ENCODE data around the gene PLCD1.

Gene PLCD1

DNA sequence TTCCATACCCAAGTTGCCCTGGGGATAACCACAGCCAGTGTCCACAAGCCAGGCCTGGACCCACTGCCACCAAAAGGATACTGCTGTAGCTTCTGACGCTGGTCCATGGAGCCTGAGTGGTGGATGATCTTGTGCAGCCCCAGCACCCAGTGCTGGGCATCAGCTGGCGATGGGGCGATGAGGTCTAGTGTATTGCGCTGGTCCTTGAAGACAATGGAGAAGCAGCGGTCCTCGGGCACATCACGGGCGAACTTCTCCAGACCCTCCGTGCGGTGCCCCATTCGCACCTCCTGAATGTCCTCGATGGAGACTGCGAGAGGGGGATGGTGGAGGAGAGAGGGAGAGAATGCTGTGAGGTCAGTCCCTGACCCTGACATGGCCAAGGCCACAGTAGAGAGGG lies 13.0 kb downstream of the PLCD1 start:
- DNase-seq: no peak

GRCh38 chr3:38015984-38016383 lies 13.5 kb downstream of the PLCD1 start:
- DNase-seq: no peak

GRCh38 chr3:38015485-38015884 lies 14.0 kb downstream of the PLCD1 start:
- DNase-seq: no peak

DNA sequence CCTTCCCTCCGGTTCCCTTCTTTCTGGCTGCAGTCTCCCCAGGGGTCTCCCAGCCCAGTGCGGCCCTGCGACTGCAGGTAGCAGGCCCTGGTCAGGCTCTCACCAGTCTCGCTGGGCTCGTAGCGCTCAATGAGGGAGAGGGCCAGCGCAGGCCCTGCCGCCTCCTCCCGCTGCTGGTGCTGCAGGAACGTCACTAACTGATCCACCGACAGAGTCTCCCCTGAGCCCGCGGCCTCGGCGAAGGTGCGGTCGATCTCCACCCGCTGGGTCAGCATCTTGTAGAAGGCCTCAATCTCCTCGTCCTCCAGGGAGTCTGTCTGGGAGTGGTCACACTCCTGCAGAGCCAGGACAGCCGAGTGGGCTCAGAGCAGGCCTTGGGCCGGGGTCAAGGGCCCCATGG lies 18.3 kb downstream of the PLCD1 start:
- DNase-seq: no peak

DNA sequence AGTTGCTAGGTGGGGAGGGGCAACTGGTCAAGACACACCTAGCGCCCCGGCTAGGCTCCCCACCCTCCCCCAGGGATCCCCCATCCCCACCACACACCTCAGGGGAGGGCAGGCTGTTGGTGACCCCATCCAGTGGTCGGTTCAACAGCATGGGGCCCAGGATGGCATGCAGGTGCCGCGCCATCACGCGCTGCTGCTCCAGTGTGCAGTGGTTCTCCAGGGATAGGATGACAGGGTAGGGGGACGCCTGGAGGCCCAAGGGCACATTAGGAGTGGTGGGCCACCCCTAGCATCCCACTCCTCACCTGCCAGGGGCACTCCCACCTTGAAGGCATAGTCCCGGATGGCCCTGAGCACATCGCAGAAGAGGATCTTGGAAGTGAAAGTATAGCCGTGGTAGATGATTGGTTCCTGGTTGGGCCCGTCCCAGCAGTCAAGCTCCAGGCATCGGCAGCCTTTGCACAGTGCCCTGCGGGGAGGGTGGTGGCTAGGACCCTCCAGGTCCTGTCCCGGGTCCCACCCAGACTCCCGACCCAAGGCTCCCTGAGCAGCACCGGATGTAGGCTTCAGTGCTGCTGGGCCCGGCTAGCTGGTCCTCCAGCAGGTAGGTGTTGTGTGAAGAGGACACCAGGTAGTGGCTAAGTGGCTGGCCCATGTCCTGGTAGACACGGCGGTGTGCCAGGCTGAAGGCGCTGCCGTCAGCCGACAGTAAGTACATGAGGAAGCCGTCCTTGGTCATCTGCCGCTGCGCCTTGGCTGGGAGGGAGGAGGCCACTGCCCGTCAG lies 19.4 kb downstream of the PLCD1 start:
- DNase-seq: no peak

GRCh38 chr3:38008971-38009580 lies 20.4 kb downstream of the PLCD1 start:
- no peak for DNase-seq

- no peak for DNase-seq
Measured at GRCh38 chr3:38008191-38008701, 21.2 kb downstream of the PLCD1 start.

DNA sequence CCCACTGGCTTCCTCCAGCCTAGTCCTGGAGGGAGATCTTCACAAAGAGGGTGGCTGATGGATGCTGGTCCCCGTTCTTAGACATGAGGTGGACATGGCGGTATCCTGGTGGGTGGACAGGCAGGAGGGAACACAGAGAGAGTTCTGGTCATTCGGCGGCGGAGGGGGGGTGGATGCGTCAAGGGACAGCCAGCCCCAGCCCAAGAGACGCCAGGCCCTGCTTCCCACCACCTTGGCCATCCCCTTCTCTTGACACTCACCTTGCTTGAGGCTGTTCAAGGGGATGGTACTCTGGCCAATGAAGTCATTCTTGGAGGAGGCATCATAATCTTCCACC lies 21.7 kb downstream of the PLCD1 start:
- DNase-seq: no peak

DNA sequence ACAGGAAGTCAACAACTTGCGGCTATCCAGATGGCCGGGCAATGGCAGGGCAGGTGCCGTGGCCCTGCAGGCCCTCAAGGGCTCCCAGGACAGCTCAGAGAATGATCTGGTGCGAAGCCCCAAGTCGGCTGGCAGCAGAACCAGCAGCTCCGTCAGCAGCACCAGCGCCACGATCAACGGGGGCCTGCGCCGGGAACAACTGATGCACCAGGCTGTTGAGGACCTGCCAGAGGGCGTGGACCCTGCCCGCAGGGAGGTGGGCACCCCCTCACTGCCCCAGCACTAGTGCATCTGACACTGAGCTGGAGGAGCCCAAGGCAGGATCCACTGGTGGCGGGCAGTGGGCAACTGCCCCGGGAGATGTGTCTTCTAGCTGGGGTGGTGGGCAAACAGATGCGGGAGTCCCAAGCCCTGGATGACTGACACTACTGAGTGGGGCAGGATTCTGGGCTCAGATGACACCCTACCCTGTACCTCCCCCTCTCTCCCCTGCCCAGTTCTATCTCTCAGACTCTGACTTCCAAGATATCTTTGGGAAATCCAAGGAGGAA lies 22.9 kb downstream of the PLCD1 start:
- no peak for DNase-seq

DNA sequence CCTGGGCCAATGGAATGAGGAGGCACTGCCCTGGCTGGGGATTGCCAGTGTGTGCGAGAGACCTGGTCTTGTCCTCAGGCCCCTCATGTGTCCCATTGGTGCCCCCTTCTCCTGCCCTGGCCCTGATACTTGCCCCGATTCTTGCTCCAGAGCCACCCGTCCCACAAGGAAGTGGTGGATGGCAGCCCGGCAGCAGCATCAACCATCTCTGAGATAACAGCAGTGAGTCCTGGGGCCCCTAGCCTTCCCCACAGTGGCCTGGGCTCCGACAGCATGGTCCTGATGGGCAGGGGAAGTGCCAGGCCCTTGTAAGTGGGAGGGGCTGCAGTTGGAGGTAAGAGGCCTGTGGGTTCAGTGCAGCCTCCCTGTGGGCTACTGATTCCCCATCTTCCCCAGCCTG lies 23.4 kb downstream of the PLCD1 start:
- DNase-seq: no peak

DNA sequence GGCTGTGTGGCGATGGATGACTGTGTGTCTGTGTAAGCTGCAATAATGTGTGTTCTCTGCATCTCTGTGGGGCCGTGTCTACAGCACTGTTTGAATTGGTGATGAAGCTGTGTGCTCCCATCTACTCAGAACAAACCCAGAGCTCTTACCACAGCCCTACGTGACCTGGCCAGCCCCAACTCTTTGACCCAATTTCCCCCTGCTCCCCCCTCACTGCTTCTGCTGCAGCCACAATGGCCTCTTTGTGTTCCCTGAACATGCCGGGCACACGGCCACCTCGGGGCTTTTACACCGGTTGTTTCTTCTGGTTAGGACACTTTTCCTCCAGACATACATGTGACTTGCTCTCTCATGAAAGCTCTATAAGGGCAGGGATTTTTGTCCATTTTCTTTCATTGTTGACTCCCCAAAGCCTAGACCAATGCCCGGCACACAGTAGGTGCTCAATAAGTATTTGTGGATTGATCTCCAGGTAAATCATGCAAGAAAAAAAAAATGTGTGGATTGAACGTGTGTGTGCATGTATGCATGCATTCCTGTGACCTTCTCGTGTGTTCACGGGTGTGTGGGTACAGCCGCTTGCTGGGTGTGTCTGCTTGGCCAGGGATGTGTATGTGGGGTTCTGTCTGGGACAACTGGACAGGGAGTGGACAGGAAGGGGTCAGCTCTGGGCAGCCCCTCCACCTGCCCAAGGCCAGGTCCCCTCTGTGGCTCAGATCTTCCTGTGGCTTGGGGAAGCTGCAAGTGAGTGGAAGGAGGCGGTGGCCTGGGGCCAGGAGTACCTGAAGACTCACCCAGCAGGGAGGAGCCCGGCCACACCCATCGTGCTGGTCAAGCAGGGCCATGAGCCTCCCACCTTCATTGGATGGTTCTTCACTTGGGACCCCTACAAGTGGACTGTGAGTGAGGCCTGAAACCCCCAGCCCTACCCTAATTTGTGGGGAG lies 24.1 kb downstream of the PLCD1 start:
- no peak for DNase-seq

DNA sequence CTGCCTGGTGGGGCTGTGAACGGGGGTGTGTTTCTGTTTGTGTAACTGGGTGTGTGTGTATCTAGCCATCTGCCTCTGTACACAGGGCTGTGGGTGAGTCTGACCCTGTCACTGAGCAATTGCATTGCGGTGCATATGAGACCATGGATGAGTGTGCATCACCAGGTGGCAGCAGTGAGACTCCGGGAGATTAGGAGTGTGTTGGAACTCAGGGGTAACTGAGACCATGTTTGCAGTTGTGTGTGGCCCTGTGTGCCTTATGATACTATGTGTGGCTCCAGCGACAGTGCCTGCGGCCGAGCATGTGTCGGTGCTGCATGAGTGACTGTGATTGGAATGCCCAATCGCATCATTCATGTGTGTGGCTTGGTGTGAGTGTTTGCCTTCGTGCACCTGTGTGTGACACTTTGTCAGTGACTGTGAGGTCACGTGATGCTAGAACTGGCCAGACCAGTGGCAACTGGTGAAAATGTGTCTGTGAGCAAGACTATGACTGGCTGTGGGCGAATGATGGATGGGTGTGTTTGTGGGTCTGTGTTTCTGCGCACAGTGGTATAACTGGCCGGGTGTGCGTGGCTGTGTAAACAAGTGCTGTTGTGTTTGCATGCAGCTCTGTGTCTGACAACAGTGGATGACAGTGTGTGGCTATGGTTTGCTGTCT lies 24.9 kb downstream of the PLCD1 start:
- peak; percentile 81 for DNase-seq

DNA sequence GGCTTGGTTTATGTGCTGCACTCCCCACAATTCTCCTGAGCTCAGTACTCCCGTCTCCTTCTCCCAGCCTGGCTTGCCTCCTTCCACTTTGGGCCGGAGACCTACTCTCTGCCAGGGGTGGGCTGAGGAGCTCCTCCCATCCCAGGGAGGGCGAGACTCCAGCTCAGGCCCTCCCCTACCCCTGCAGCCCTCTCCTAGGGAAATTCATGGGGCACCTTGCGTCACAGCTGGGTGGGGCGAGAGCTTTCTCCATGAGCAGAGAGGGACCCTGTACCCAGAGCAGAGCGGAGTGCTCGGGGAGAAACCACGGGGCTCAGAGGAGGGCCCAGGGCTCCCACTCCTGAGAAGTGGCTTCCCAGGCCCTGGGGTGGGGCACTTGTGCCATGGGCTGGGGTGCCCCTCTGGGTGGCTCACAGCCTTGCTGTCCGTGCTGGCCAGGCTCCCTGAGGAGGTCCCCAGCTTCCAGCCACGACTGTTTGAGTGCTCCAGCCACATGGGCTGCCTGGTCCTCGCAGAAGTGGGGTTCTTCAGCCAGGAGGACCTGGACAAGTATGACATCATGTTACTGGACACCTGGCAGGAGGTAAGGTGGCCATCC lies 25.5 kb downstream of the PLCD1 start:
- DNase-seq: no peak

DNA sequence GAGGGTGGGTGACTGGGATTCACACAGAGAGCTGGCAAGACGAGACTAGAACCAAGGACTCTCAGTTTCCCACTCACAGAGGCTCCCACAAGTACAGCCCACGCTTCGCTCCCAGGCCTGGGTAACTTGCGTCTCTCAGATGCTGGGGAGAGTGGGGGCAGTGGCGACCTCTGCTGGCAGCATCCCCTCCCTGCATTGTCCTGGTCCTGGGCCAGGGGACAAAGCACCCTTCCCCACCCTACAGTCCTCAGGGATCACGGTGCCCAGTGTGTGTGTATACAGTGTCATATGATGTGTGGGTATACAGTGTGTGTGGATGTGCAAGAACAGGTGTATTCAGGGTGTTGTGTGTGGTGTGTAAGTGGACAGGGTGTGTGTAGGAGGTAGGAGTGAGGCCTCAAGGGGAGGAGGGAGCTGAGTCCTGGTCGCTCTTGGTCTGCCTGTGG lies 26.0 kb downstream of the PLCD1 start:
- DNase-seq: no peak

DNA sequence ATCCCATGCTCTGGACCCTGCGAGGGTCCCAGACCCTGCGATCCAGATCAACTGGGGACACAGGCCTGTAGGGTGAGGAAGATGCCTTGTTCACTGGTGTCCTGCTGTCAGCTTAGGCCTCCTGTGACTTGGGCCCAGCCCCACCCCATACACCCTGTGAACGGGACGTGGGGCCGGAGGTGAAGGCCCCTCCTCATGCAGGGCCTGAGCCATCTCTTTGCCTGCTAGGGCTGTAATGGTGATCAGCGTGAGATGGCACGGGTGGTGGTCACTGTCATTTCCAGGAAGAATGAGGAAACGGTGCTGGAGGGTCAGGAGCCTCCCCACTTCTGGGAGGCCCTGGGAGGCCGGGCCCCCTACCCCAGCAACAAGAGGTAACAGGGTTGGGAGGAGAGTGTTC lies 26.5 kb downstream of the PLCD1 start:
- no peak for DNase-seq

- DNase-seq: no peak
Measured at GRCh38 chr3:38002291-38002876, 27.1 kb downstream of the PLCD1 start.

DNA sequence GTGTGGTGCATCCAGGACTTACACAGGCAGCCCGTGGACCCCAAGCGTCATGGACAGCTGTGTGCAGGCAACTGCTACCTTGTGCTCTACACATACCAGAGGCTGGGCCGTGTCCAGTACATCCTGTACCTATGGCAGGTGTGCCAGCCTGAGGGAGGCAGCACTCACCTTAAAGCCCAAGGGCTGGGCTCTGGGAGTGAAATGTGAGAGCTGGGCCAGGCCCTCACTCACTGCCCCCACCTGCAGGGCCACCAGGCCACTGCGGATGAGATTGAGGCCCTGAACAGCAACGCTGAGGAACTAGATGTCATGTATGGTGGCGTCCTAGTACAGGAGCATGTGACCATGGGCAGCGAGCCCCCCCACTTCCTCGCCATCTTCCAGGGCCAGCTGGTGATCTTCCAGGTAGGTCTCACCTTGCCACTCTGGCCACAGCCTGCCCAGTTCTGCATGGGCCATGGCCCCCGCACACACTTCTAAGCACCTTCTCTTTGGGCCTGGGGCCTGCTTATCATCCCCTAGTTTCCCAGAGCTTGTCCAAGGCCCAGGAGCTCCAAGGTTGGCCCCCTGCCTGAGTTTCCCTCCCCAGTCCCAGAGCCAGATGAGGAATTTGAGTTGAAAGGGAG lies 27.9 kb downstream of the PLCD1 start:
- DNase-seq: peak; percentile 43

DNA sequence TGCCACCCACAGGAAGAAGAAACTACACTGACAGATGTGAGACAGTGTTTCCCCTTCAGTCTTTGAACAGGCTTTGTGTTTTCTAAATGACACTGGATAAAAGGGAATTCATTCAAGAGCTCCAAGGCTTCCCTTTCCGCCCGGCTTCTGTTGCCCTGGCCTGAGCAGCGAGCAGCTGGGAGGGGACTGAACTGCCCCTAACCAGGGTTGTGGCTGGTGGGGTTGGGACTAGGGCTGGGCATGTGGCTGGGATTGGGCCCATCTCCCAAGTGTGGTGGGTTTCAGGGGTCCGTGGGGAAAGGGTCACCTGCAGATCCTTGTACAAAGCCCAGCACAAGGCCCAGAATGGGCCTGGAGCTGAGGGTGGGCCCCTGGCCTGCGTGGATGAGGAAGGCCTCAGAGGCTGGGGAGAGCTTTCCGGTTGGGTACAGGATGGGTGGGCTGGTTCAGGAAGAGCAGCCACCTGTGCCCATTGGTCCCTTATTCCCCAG lies 28.4 kb downstream of the PLCD1 start:
- DNase-seq: no peak

GRCh38 chr3:38000242-38000916 lies 29.1 kb downstream of the PLCD1 start:
- DNase-seq: no peak

- DNase-seq: no peak
Measured at GRCh38 chr3:37999836-38000235, 29.6 kb downstream of the PLCD1 start.
